Measurements from ENCODE around the gene GNPNAT1. TPM values are rescaled to one million over a fixed set of nuclear protein-coding genes. Genes with fewer than 3 reads are reported as not detected.

Gene GNPNAT1
- polyA plus RNA-seq: 1 to 10 TPM; 4.8 to 8.3 TPM

DNA sequence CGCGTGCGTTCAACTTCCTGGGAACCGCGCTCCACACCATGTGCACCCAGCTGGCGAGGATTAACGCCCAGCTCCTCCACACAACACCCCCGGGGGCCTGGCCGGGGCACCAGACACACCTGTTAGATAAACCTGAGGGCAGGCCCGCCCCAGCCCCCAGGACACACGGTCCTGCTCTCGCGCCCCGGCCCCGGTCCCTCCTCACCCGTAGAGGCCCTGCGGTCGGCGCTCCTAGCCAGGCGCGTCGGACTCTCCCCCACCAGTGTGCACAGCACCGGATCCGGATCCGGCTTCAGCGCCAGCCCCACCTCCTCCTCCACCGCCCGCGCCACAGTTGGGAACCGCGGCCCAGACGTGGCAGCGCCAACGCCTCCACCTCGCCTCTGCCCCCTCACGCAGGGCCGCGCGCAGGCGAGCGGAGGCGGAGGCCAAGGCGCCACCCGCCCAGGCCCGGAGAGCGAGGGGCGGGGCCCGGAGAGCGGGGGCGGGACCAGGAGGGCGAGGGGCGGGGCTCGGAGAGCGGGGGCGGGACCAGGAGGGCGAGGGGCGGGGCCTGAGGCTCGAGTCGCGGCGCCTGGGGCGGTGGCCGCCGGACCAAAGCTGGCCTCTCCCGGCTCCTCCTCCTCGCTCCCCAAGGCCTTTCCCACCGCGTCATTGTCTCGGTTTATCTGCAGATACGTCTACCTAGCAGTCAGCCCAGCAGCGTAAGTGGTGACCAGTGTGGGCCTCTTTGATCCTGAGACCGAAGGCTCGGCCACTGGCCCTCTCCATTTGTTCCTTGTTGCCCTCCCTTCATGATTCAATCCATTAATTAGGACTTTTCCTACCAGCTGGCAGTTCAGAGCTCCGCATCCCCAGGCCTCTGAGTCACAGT, at the start of gene GNPNAT1:
Gene GNPNAT1, minus strand, starts transcription at position 385 of the 874 bp plus-strand sequence. CDS start 6,957 bp downstream, outside the sequence.
- 2% methylated on average over 39 to 74 of the region's 74 CpGs for WGBS, 2 donors

DNA sequence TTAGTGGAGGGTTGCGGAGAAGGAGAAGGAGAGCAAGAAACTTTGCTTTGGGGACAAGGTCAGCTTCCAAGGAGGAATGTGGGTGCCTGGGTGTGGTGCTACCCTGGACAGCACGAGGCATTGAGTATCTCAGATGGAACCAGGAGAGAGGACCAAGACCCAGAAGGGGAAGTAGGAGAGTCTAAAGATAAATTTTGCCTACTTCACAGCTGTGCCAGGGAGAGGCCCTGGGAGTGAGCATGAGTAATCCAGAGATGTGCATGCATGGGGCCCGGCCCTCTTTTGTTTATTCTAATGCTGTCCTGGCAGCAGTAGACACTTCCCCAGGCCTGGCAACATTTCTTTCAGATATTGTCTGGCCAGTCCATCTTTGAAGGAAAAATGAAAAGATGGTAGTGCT, 49.5 kb upstream of the GNPNAT1 start:
- no peaks in the 10 kb centered on the region for H3K4me1 ChIP-seq (ENCODE audit: control insufficient read depth in 2 of 2, insufficient read depth in 2 of 2, low read length in 1 of 2)
- H3K9me3 ChIP-seq (ENCODE audit: control insufficient read depth in 2 of 2, insufficient read depth in 1 of 2, low read depth in 1 of 2, low read length in 1 of 2): no peaks in the 10 kb centered on the region
- no peaks in the 10 kb centered on the region for H3K36me3 ChIP-seq (ENCODE audit: control insufficient read depth in 2 of 2, insufficient read depth in 2 of 2, low read length in 1 of 2)
- H3K27ac ChIP-seq (ENCODE audit: low read depth in 2 of 2, low read length in 1 of 2): no peak overlapping the region
- H3K4me3 ChIP-seq (ENCODE audit: low read depth in 1 of 2, low read length in 2 of 2): no peak overlapping the region
- 49 to 51% methylated on average over 3 of the region's 3 CpGs for whole genome bisulfite sequencing, 2 donors
- H3K27me3 ChIP-seq (ENCODE audit: control insufficient read depth in 1 of 2, insufficient read depth in 2 of 2, low read length in 2 of 2): no peaks in the 10 kb centered on the region

More for the DNA sequence above, at the start of gene GNPNAT1:
- no peaks in the 10 kb centered on the region for H3K36me3 ChIP-seq (ENCODE audit: control insufficient read depth in 2 of 2, insufficient read depth in 2 of 2, low read length in 1 of 2)
- peaks cover 0 to 4% of the 10 kb centered on the region in 2 donors for H3K4me1 ChIP-seq (ENCODE audit: control insufficient read depth in 2 of 2, insufficient read depth in 2 of 2, low read length in 1 of 2)
- peak within 1 kb of the TSS; percentile 89 to 95 for H3K27ac ChIP-seq (ENCODE audit: low read depth in 2 of 2, low read length in 1 of 2)
- no peaks in the 10 kb centered on the region for H3K9me3 ChIP-seq (ENCODE audit: control insufficient read depth in 2 of 2, insufficient read depth in 1 of 2, low read depth in 1 of 2, low read length in 1 of 2)
- peak within 1 kb of the TSS; percentile 68 to 71 for H3K4me3 ChIP-seq (ENCODE audit: low read depth in 1 of 2, low read length in 2 of 2)
- H3K27me3 ChIP-seq (ENCODE audit: control insufficient read depth in 1 of 2, insufficient read depth in 2 of 2, low read length in 2 of 2): no peaks in the 10 kb centered on the region

- WGBS, 2 donors: 87 to 88% methylated on average over 7 of the region's 7 CpGs
- H3K27me3 ChIP-seq (ENCODE audit: control insufficient read depth in 1 of 2, insufficient read depth in 2 of 2, low read length in 2 of 2): no peaks in the 10 kb centered on the region
- no peak overlapping the region for H3K27ac ChIP-seq (ENCODE audit: low read depth in 2 of 2, low read length in 1 of 2)
- no peaks in the 10 kb centered on the region for H3K9me3 ChIP-seq (ENCODE audit: control insufficient read depth in 2 of 2, insufficient read depth in 1 of 2, low read depth in 1 of 2, low read length in 1 of 2)
- H3K4me3 ChIP-seq (ENCODE audit: low read depth in 1 of 2, low read length in 2 of 2): no peak overlapping the region
- no peaks in the 10 kb centered on the region for H3K36me3 ChIP-seq (ENCODE audit: control insufficient read depth in 2 of 2, insufficient read depth in 2 of 2, low read length in 1 of 2)
- H3K4me1 ChIP-seq (ENCODE audit: control insufficient read depth in 2 of 2, insufficient read depth in 2 of 2, low read length in 1 of 2): peaks cover 0 to 4% of the 10 kb centered on the region in 2 donors
Observed at GRCh38 chr14:52837451-52837850, 46.0 kb upstream of the GNPNAT1 start.

- H3K9me3 ChIP-seq (ENCODE audit: control insufficient read depth in 2 of 2, insufficient read depth in 1 of 2, low read depth in 1 of 2, low read length in 1 of 2): no peaks in the 10 kb centered on the region
- peaks cover 0 to 4% of the 10 kb centered on the region in 2 donors for H3K4me1 ChIP-seq (ENCODE audit: control insufficient read depth in 2 of 2, insufficient read depth in 2 of 2, low read length in 1 of 2)
- 70 to 74% methylated on average over 9 of the region's 9 CpGs for WGBS, 2 donors
- H3K4me3 ChIP-seq (ENCODE audit: low read depth in 1 of 2, low read length in 2 of 2): no peak overlapping the region
- no peaks in the 10 kb centered on the region for H3K27me3 ChIP-seq (ENCODE audit: control insufficient read depth in 1 of 2, insufficient read depth in 2 of 2, low read length in 2 of 2)
- no peaks in the 10 kb centered on the region for H3K36me3 ChIP-seq (ENCODE audit: control insufficient read depth in 2 of 2, insufficient read depth in 2 of 2, low read length in 1 of 2)
- H3K27ac ChIP-seq (ENCODE audit: low read depth in 2 of 2, low read length in 1 of 2): no peak overlapping the region
Observed at GRCh38 chr14:52836063-52836462, 44.7 kb upstream of the GNPNAT1 start.

DNA sequence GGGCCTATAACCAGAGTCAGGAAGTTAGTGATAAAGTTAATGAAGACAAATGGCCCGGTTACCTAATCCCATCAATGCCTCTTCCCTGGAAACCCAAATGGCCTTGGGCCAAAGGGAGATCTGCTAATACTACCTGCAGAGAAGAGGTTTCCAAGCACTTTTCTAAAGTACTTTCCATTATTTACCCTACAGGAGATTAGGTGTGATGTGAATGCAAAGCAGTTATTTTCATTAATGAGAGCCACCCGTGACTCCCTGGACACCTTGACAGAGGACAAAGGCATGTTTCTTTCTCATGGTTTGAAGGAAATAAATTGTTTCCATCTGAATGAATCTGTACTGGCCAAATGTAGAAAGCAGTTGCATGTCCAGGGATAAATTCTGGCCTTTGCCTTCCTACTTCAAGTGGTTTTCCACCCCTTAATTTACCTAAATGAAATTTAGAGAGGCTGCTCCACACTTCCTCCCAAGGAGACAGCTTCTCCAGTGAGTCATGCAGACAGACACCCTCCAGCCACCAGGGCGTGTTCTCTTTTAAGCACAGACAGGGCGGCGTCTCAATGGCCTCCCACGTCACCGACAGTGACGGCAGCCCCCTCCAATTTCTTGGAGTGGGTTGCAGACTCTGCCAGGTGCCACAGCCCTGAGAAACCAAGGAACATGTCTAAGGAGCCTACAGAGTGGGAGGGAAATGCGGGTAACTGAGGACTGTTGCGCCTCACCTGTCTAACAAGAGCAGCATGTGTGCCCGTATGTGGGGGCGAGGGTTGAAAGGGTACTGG, 43.9 kb upstream of the GNPNAT1 start:
- Histone ChIP-seq H3K27me3 (ENCODE audit: control insufficient read depth in 1 of 2, insufficient read depth in 2 of 2, low read length in 2 of 2) (no peaks in the 10 kb centered on the region), H3K27ac (ENCODE audit: low read depth in 2 of 2, low read length in 1 of 2) (no peak overlapping the region), H3K4me3 (ENCODE audit: low read depth in 1 of 2, low read length in 2 of 2) (no peak overlapping the region), H3K36me3 (ENCODE audit: control insufficient read depth in 2 of 2, insufficient read depth in 2 of 2, low read length in 1 of 2) (no peaks in the 10 kb centered on the region), H3K4me1 (ENCODE audit: control insufficient read depth in 2 of 2, insufficient read depth in 2 of 2, low read length in 1 of 2) (peaks cover 0 to 4% of the 10 kb centered on the region in 2 donors), H3K9me3 (ENCODE audit: control insufficient read depth in 2 of 2, insufficient read depth in 1 of 2, low read depth in 1 of 2, low read length in 1 of 2) (no peaks in the 10 kb centered on the region)
- 64 to 73% methylated on average over 12 of the region's 12 CpGs for WGBS, 2 donors

DNA sequence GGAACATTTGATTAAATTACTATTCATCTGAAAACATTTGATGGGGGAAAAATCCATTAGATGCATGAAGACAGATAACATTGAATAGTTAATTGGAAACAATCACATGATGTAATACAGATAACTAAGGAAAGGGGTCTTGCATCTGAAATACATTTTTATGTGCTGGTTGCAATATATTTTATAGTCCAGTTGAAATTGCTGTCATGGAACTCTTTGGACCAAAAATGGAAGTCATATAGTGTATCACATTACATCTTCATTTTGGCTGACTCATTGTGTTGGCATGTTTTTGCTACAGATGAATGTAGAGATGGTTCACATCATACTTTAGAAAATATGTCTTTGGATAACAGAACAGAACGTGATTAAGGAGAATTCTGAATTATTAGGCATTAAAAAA, 43.0 kb upstream of the GNPNAT1 start:
- H3K27ac ChIP-seq (ENCODE audit: low read depth in 2 of 2, low read length in 1 of 2): no peak overlapping the region
- 43 to 58% methylated on average over 1 of the region's 1 CpG for WGBS, 2 donors
- H3K9me3 ChIP-seq (ENCODE audit: control insufficient read depth in 2 of 2, insufficient read depth in 1 of 2, low read depth in 1 of 2, low read length in 1 of 2): no peaks in the 10 kb centered on the region
- no peaks in the 10 kb centered on the region for H3K27me3 ChIP-seq (ENCODE audit: control insufficient read depth in 1 of 2, insufficient read depth in 2 of 2, low read length in 2 of 2)
- no peak overlapping the region for H3K4me3 ChIP-seq (ENCODE audit: low read depth in 1 of 2, low read length in 2 of 2)
- no peaks in the 10 kb centered on the region for H3K36me3 ChIP-seq (ENCODE audit: control insufficient read depth in 2 of 2, insufficient read depth in 2 of 2, low read length in 1 of 2)
- peaks cover 0 to 4% of the 10 kb centered on the region in 2 donors for H3K4me1 ChIP-seq (ENCODE audit: control insufficient read depth in 2 of 2, insufficient read depth in 2 of 2, low read length in 1 of 2)

DNA sequence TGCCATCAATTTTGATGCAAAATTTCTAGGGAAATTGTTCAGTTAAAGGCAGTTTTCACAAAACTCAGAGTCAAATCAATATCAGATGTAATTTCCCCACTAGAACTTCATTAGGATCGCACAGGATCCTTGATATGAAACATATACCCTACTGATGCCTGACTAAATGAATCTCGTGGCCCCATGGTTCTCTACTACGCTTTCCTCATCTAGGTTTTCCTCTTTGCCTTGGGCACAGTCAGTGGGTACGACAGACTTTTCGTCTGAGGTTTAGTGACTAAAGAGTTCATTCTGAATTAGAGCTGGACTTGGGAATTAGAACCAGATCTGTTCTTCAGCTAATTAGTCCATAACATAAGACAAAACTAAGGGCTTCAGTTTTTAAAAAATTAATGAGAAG, 42.5 kb upstream of the GNPNAT1 start:
- Histone ChIP-seq H3K36me3 (ENCODE audit: control insufficient read depth in 2 of 2, insufficient read depth in 2 of 2, low read length in 1 of 2) (no peaks in the 10 kb centered on the region), H3K4me3 (ENCODE audit: low read depth in 1 of 2, low read length in 2 of 2) (no peak overlapping the region), H3K27ac (ENCODE audit: low read depth in 2 of 2, low read length in 1 of 2) (no peak overlapping the region), H3K4me1 (ENCODE audit: control insufficient read depth in 2 of 2, insufficient read depth in 2 of 2, low read length in 1 of 2) (peaks cover 0 to 4% of the 10 kb centered on the region in 2 donors), H3K27me3 (ENCODE audit: control insufficient read depth in 1 of 2, insufficient read depth in 2 of 2, low read length in 2 of 2) (no peaks in the 10 kb centered on the region), H3K9me3 (ENCODE audit: control insufficient read depth in 2 of 2, insufficient read depth in 1 of 2, low read depth in 1 of 2, low read length in 1 of 2) (no peaks in the 10 kb centered on the region)
- 93% methylated on average over 5 of the region's 5 CpGs for WGBS, 2 donors

DNA sequence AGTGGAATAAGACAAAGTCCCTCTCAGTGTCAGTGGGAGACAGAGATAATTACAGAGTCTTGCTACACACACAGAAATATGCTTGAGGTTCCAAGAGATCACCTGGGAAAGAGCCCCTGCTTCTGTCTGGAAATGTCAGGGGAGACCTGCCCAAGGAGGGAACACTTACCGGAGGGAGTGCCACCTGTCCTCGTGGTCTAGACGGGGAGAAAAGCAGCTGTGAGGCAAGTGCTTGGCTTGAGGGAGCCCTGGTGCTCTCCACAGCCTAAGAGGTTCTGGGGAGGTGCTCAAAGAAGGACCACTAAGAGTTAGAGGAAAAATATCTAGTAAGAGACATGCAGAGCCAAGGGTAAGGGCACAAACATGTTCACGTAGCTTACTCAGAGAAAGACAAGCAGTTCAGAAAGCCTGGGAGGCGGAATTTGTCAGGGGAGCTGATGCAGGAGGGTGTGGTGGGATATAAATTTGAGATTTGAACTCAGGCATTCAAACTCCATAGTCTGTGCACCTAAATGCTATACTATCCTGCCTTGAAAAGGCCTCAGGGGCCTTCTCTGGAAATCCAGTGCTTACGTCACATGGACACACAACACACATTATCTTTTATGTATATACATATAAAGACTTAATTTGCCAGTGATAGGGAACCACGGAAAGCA, 38.2 kb upstream of the GNPNAT1 start:
- no peaks in the 10 kb centered on the region for H3K4me1 ChIP-seq (ENCODE audit: control insufficient read depth in 2 of 2, insufficient read depth in 2 of 2, low read length in 1 of 2)
- H3K36me3 ChIP-seq (ENCODE audit: control insufficient read depth in 2 of 2, insufficient read depth in 2 of 2, low read length in 1 of 2): no peaks in the 10 kb centered on the region
- H3K4me3 ChIP-seq (ENCODE audit: low read depth in 1 of 2, low read length in 2 of 2): no peak overlapping the region
- H3K9me3 ChIP-seq (ENCODE audit: control insufficient read depth in 2 of 2, insufficient read depth in 1 of 2, low read depth in 1 of 2, low read length in 1 of 2): no peaks in the 10 kb centered on the region
- WGBS, 2 donors: 84 to 85% methylated on average over 7 of the region's 7 CpGs
- no peaks in the 10 kb centered on the region for H3K27me3 ChIP-seq (ENCODE audit: control insufficient read depth in 1 of 2, insufficient read depth in 2 of 2, low read length in 2 of 2)
- H3K27ac ChIP-seq (ENCODE audit: low read depth in 2 of 2, low read length in 1 of 2): no peak overlapping the region

GRCh38 chr14:52827426-52827825, 36.0 kb upstream of the GNPNAT1 start:
- no peaks in the 10 kb centered on the region for H3K9me3 ChIP-seq (ENCODE audit: control insufficient read depth in 2 of 2, insufficient read depth in 1 of 2, low read depth in 1 of 2, low read length in 1 of 2)
- no peaks in the 10 kb centered on the region for H3K4me1 ChIP-seq (ENCODE audit: control insufficient read depth in 2 of 2, insufficient read depth in 2 of 2, low read length in 1 of 2)
- no peak overlapping the region for H3K4me3 ChIP-seq (ENCODE audit: low read depth in 1 of 2, low read length in 2 of 2)
- H3K27me3 ChIP-seq (ENCODE audit: control insufficient read depth in 1 of 2, insufficient read depth in 2 of 2, low read length in 2 of 2): no peaks in the 10 kb centered on the region
- no peak overlapping the region for H3K27ac ChIP-seq (ENCODE audit: low read depth in 2 of 2, low read length in 1 of 2)
- H3K36me3 ChIP-seq (ENCODE audit: control insufficient read depth in 2 of 2, insufficient read depth in 2 of 2, low read length in 1 of 2): no peaks in the 10 kb centered on the region
